Measurements from ENCODE around the gene DYNLT4. TPM values are rescaled to one million over a fixed set of nuclear protein-coding genes. Genes with fewer than 3 reads are reported as not detected.

The DYNLT4 gene
- total and polyA plus RNA-seq, 2 of the 8 experiments (the other 6 are each of a cell fraction or from before 2014, with no cell fraction given): 0.29 TPM; not detected in 1

DNA sequence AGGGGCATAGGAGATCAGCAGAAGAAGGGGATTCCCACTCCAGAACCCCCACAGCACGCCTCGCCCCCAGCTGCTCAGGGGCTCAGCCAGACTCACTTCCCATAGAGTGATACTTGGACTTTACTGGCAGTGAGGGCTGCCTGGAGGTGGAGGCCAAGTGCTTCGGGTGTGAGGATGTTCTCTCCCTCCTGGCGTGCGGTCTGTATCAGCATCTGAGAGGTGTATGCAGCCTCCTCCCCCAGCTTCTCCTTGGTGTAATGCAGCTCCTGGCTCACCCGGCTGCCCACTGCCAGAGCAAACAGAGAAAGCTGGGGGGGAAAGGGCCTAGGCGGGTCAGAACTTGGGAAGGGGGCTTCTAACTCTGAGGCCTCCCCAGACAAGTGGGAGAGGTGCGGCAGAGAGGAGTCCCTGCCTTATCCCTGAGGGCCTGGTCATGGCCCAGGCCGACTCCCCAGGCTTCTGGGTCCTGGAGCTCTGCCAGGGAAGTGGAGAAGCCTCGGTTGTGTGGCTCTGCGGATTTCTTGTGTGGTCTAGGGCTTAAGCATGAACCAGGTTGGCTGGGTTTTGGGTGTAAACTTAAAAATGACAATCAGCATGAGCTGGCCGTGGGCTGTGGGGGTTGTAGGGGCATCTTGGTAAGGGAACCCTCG, 25.0 kb upstream of the DYNLT4 start:
- H2BK12ac ChIP-seq (ENCODE audit: low read depth, low read length): 0 out of 2 replicates have a peak overlapping the region, but pooled peaks have one; percentile 27
- no peak overlapping the region for H3K23ac ChIP-seq (ENCODE audit: insufficient read length)
- no peak for FAIRE-seq
- POLR2A ChIA-PET (ENCODE audit: partially characterized antibody): interaction anchor here (0.6 to 7.7 kb wide), 5 partner anchors 12 to 523 kb away, joined by 3 to 128 read pairs (median 4); no protein-coding TSS in a partner anchor
- WGBS, 2 experiments (ENCODE audit: extremely low coverage in 1 of 2, insufficient coverage in 1 of 2, insufficient read length in 1 of 2, insufficient replicate concordance in 2 of 2, low coverage in 1 of 2, low lambda C conversion rate in 2 of 2, missing lambda C conversion rate in 1 of 2): 85% methylated on average over 13 of the region's 13 CpGs; no CpG with 5 or more reads in 1 of the 2 experiments
- no peak overlapping the region for H2AK5ac ChIP-seq (ENCODE audit: low read depth, low read length)
- no peak overlapping the region for H2BK20ac ChIP-seq (ENCODE audit: low read length)
- H4K20me1 ChIP-seq (replicated peaks in 1 of 2; ENCODE audit: control insufficient read depth in 1 of 2, insufficient read depth in 2 of 2, low read length in 2 of 2): no peaks in the 10 kb centered on the region
- CTCF ChIA-PET (ENCODE audit: partially characterized antibody): interaction anchor here (0.9 to 4.6 kb wide), 8 partner anchors 10 to 469 kb away, joined by 3 to 26 read pairs (median 4); partner anchors contain the start of gene HECTD3
- H3K4ac ChIP-seq (replicated peaks; ENCODE audit: insufficient read length, low read depth, low read length): no peak overlapping the region
- no peaks in the 10 kb centered on the region for H3K9me3 ChIP-seq (ENCODE audit: insufficient read depth in 2 of 2, low read depth in 1 of 2, low read length in 1 of 2)
- H3K4me3 ChIP-seq (ENCODE audit: extremely low read depth in 1 of 4, insufficient read depth in 2 of 4, low read depth in 3 of 4, low read length in 4 of 4): no peak overlapping the region
- no peaks in the 10 kb centered on the region for H3K27me3 ChIP-seq (replicated peaks in 1 of 4; ENCODE audit: control insufficient read depth in 3 of 4, extremely low read depth in 1 of 4, insufficient read depth in 3 of 4, low read length in 3 of 4)
- no peak overlapping the region for H4K5ac ChIP-seq (ENCODE audit: insufficient read length, low read depth, low read length)
- TF ChIP-seq, protein P1, sequence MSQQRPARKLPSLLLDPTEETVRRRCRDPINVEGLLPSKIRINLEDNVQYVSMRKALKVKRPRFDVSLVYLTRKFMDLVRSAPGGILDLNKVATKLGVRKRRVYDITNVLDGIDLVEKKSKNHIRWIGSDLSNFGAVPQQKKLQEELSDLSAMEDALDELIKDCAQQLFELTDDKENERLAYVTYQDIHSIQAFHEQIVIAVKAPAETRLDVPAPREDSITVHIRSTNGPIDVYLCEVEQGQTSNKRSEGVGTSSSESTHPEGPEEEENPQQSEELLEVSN (IDR thresholded peaks at IDR 0.05): no peak
- no peak overlapping the region; the same call in 1 of the 2 replicates for H3K18ac ChIP-seq (ENCODE audit: extremely low read depth, low read length)
- no peaks in the 10 kb centered on the region for H3K79me1 ChIP-seq (ENCODE audit: low read depth, low read length)
- no peaks in the 10 kb centered on the region for H3K79me2 ChIP-seq (ENCODE audit: control insufficient read depth in 1 of 2, insufficient read depth in 2 of 2, low read length in 2 of 2)
- 0 out of 2 replicates have a peak overlapping the region, but pooled peaks have one; percentile 87 for H4K8ac ChIP-seq (ENCODE audit: extremely low read depth, insufficient read depth, low read length)
- no peak overlapping the region for H3K9ac ChIP-seq (replicated peaks in 1 of 4; ENCODE audit: extremely low read depth in 1 of 4, low read depth in 3 of 4, low read length in 3 of 4)
- no peak overlapping the region for H2BK120ac ChIP-seq (replicated peaks; ENCODE audit: low read depth, low read length)
- DNase-seq (ENCODE audit: low read depth in 1 of 2, low spot score in 2 of 2): no peak
- no peaks in the 10 kb centered on the region for H3K36me3 ChIP-seq (ENCODE audit: control insufficient read depth in 2 of 4, insufficient read depth in 4 of 4, low read length in 3 of 4)
- no peak overlapping the region for H3K27ac ChIP-seq (ENCODE audit: low read depth, low read length)
- no peak overlapping the region for H3K4me2 ChIP-seq (ENCODE audit: insufficient read depth in 1 of 2, low read depth in 2 of 2, low read length in 2 of 2)
- no peaks in the 10 kb centered on the region for H3K23me2 ChIP-seq (ENCODE audit: low read depth, low read length)
- peaks cover 0 to 4% (median 1%) of the 10 kb centered on the region in 4 experiments; a peak in 4 of 7 replicates for H3K4me1 ChIP-seq (replicated peaks in 1 of 4; ENCODE audit: control insufficient read depth in 3 of 4, insufficient read depth in 4 of 4, low read length in 3 of 4)
- no peak overlapping the region for H3K56ac ChIP-seq (replicated peaks; ENCODE audit: insufficient read length, low read depth, low read length)
- H3K14ac ChIP-seq (ENCODE audit: insufficient read length): no peak overlapping the region
- no peak overlapping the region for H4K91ac ChIP-seq (replicated peaks; ENCODE audit: insufficient read length, low read length)
- no peak overlapping the region for H2BK5ac ChIP-seq (ENCODE audit: low read depth, low read length)
- H2BK15ac ChIP-seq (ENCODE audit: low read length): no peak overlapping the region; the same call in 1 of the 2 replicates
- no peak overlapping the region for H2AFZ ChIP-seq (ENCODE audit: low read length)
